Measurements from ENCODE around the gene ATXN2L. TPM values are rescaled to one million over a fixed set of nuclear protein-coding genes. Genes with fewer than 3 reads are reported as not detected.

Gene ATXN2L, protein sequence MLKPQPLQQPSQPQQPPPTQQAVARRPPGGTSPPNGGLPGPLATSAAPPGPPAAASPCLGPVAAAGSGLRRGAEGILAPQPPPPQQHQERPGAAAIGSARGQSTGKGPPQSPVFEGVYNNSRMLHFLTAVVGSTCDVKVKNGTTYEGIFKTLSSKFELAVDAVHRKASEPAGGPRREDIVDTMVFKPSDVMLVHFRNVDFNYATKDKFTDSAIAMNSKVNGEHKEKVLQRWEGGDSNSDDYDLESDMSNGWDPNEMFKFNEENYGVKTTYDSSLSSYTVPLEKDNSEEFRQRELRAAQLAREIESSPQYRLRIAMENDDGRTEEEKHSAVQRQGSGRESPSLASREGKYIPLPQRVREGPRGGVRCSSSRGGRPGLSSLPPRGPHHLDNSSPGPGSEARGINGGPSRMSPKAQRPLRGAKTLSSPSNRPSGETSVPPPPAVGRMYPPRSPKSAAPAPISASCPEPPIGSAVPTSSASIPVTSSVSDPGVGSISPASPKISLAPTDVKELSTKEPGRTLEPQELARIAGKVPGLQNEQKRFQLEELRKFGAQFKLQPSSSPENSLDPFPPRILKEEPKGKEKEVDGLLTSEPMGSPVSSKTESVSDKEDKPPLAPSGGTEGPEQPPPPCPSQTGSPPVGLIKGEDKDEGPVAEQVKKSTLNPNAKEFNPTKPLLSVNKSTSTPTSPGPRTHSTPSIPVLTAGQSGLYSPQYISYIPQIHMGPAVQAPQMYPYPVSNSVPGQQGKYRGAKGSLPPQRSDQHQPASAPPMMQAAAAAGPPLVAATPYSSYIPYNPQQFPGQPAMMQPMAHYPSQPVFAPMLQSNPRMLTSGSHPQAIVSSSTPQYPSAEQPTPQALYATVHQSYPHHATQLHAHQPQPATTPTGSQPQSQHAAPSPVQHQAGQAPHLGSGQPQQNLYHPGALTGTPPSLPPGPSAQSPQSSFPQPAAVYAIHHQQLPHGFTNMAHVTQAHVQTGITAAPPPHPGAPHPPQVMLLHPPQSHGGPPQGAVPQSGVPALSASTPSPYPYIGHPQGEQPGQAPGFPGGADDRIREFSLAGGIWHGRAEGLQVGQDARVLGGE
- total RNA-seq: 10 to 100 TPM; 50.5 to 77.4 (median 54.1) TPM

- TF ChIP-seq CTCF (IDR thresholded peaks at IDR 0.05; ENCODE audit: low read depth): no peak
Observed at GRCh38 chr16:28822520-28823290, at the start of gene ATXN2L. TSS of gene ATXN2L (plus strand) at chr16:28822999. CDS start at chr16:28823260, 261 bp downstream.

DNA sequence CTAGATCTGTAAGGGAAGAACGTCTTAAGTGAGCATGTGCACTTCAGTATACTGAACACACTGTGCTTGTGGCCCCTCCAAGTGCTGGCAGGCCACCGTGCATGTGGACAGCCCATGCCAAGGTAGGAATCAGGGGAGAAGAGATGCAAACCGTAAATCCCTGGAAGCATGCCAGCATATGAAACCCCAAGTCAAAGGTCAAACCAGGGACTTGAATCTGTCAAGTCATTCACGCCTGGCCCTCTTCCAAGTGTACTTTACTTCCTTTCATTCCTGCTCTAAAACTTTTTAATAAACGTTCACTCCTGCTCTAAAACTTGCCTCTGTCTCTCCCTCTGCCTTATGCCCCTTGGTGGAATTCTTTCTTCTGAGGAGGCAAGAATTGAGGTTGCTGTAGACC lies 2.8 kb upstream of the ATXN2L start:
- TF ChIP-seq CTCF (IDR thresholded peaks at IDR 0.05; ENCODE audit: low read depth): no peak

GRCh38 chr16:28821874-28822519 lies 802 bp upstream of the ATXN2L start:
- TF ChIP-seq CTCF (IDR thresholded peaks at IDR 0.05; ENCODE audit: low read depth): no peak

DNA sequence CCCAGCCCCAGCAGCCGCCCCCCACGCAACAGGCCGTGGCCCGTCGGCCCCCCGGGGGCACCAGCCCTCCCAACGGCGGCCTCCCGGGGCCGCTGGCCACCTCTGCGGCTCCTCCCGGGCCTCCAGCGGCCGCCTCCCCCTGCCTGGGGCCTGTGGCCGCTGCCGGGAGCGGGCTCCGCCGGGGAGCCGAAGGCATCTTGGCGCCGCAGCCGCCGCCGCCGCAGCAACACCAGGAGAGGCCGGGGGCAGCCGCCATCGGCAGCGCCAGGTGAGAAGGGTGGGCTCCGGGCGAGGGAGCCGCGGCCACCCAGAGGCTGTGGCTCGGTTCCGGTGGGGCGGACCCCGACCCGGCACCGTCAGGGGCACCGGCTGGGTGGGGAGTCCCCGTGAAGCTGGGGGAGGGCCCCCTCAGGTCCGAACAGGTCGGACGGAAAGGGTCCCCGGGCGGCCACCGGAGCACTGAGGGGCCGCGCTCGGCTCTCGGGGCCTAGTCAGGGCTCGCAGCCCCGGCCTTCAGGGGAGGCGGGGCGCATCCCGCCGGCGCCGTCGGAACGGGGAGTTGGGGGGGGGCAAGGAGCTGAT lies 583 bp downstream of the ATXN2L start:
- TF ChIP-seq CTCF (IDR thresholded peaks at IDR 0.05; ENCODE audit: low read depth): no peak

GRCh38 chr16:28823873-28824716 lies 1.3 kb downstream of the ATXN2L start:
- no peak for TF ChIP-seq CTCF (IDR thresholded peaks at IDR 0.05; ENCODE audit: low read depth)

DNA sequence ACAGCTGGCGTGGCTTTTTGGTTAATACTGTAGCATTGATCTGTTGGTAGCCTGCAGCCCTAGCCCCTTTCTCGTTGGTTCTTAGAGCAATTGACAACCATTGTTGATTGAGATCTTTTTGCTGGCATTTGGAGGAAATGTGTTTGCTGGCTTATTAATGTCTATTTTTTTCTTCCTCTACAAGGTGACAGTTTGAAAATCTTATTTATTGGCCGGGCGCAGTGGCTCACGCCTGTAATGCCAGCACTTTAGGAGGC lies 1.8 kb downstream of the ATXN2L start:
- TF ChIP-seq CTCF (IDR thresholded peaks at IDR 0.05; ENCODE audit: low read depth): no peak
